ENCODE data around the gene NFE2L2.
"Not testable (repeated sequence)": the region's sequence is repeated elsewhere in the genome, so short reads cannot be mapped to it uniquely, and the experiment has no call there.

- not testable (repeated sequence) for TF ChIP-seq POLR2A, CTCF (IDR thresholded peaks at IDR 0.05)
Measured at GRCh38 chr2:177219787-177220186, 44.7 kb downstream of the NFE2L2 start.
